ENCODE measurements around the gene TMEM54.

- TF ChIP-seq CTCF (IDR thresholded peaks at IDR 0.05) (no peak), POLR2A (IDR thresholded peaks at IDR 0.05) (no peak)
Observed at GRCh38 chr1:32931760-32932159, 30.6 kb upstream of the TMEM54 start.
